Measurements from ENCODE around the gene PTCD2. TPM values are rescaled to one million over a fixed set of nuclear protein-coding genes. Genes with fewer than 3 reads are reported as not detected.

The PTCD2 gene
- total and polyA plus RNA-seq, 2 of the 8 experiments (the other 6 are each of a cell fraction or from before 2014, with no cell fraction given): 7.3 to 15.4 TPM

GRCh38 chr5:72372331-72372730 lies 52.2 kb downstream of the PTCD2 start (continued):
- TF ChIP-seq CHD7 (IDR thresholded peaks at IDR 0.05; ENCODE audit: insufficient replicate concordance, low read length): no peak
- TF ChIP-seq CTCF (IDR thresholded peaks at IDR 0.05; ENCODE audit: control extremely low read depth in 1 of 3, insufficient read depth in 1 of 3, low read depth in 1 of 3, low read length in 3 of 3): no peak
- no peak for TF ChIP-seq JUN (IDR thresholded peaks at IDR 0.05; ENCODE audit: low read depth, low read length)
- no peak for TF ChIP-seq SAP30 (IDR thresholded peaks at IDR 0.05; ENCODE audit: insufficient read depth, insufficient replicate concordance, low read length)
- no peak for TF ChIP-seq SP4 (IDR thresholded peaks at IDR 0.05; ENCODE audit: low read length)

Data from H1 (cell line).